NCI-H1048 (cell line): ENCODE measurements around the gene POTEJ.
"Not testable (repeated sequence)": the region's sequence is repeated elsewhere in the genome, so short reads cannot be mapped to it uniquely, and the experiment has no call there.

Source experiments
- DNase-seq: peaks from one replicate; lab custom pipeline; 2025; lab: John Stamatoyannopoulos, UW

Gene POTEJ

GRCh38 chr2:130611140-130611539 lies at the start of gene POTEJ:
TSS of gene POTEJ (plus strand) at chr2:130611440. CDS start at chr2:130611533, 93 bp downstream.
- not testable (repeated sequence) for DNase-seq

- DNase-seq: not testable (repeated sequence)
These were observed 45.1 kb upstream of the POTEJ start for GRCh38 chr2:130566165-130566564.

GRCh38 chr2:130571929-130572328 lies 39.3 kb upstream of the POTEJ start:
- DNase-seq: not testable (repeated sequence)

- DNase-seq: not testable (repeated sequence)
These were observed 37.0 kb upstream of the POTEJ start for GRCh38 chr2:130574230-130574629.

- not testable (repeated sequence) for DNase-seq
These were observed 34.9 kb upstream of the POTEJ start for GRCh38 chr2:130576209-130576784.

- DNase-seq: not testable (repeated sequence)
These were observed 33.7 kb upstream of the POTEJ start for GRCh38 chr2:130577559-130577958.

GRCh38 chr2:130579121-130579520 lies 32.1 kb upstream of the POTEJ start:
- not testable (repeated sequence) for DNase-seq

GRCh38 chr2:130581491-130581890 lies 29.7 kb upstream of the POTEJ start:
- not testable (repeated sequence) for DNase-seq

- not testable (repeated sequence) for DNase-seq
These were observed 28.3 kb upstream of the POTEJ start for GRCh38 chr2:130582970-130583369.

GRCh38 chr2:130583582-130583981 lies 27.7 kb upstream of the POTEJ start:
- DNase-seq: not testable (repeated sequence)

- not testable (repeated sequence) for DNase-seq
These were observed 26.5 kb upstream of the POTEJ start for GRCh38 chr2:130584726-130585125.

- DNase-seq: not testable (repeated sequence)
These were observed 22.4 kb upstream of the POTEJ start for GRCh38 chr2:130588688-130589458.

GRCh38 chr2:130590170-130590841 lies 20.9 kb upstream of the POTEJ start:
- DNase-seq: not testable (repeated sequence)

- DNase-seq: not testable (repeated sequence)
These were observed 20.3 kb upstream of the POTEJ start for GRCh38 chr2:130590842-130591359.

- DNase-seq: not testable (repeated sequence)
These were observed 18.3 kb upstream of the POTEJ start for GRCh38 chr2:130592791-130593414.

GRCh38 chr2:130594011-130594410 lies 17.2 kb upstream of the POTEJ start:
- DNase-seq: not testable (repeated sequence)

- not testable (repeated sequence) for DNase-seq
These were observed 14.5 kb upstream of the POTEJ start for GRCh38 chr2:130596757-130597156.

GRCh38 chr2:130597994-130598393 lies 13.2 kb upstream of the POTEJ start:
- DNase-seq: not testable (repeated sequence)

GRCh38 chr2:130598463-130598862 lies 12.8 kb upstream of the POTEJ start:
- not testable (repeated sequence) for DNase-seq

GRCh38 chr2:130599393-130599792 lies 11.8 kb upstream of the POTEJ start, which contains the start of gene CFC1:
TSS of gene CFC1 (minus strand) at chr2:130599575. CDS start at chr2:130599287, 288 bp downstream.
- not testable (repeated sequence) for DNase-seq

GRCh38 chr2:130599926-130600325 lies 11.3 kb upstream of the POTEJ start:
- DNase-seq: not testable (repeated sequence)
